ENCODE measurements around the gene PRR3.

PRR3 gene

DNA sequence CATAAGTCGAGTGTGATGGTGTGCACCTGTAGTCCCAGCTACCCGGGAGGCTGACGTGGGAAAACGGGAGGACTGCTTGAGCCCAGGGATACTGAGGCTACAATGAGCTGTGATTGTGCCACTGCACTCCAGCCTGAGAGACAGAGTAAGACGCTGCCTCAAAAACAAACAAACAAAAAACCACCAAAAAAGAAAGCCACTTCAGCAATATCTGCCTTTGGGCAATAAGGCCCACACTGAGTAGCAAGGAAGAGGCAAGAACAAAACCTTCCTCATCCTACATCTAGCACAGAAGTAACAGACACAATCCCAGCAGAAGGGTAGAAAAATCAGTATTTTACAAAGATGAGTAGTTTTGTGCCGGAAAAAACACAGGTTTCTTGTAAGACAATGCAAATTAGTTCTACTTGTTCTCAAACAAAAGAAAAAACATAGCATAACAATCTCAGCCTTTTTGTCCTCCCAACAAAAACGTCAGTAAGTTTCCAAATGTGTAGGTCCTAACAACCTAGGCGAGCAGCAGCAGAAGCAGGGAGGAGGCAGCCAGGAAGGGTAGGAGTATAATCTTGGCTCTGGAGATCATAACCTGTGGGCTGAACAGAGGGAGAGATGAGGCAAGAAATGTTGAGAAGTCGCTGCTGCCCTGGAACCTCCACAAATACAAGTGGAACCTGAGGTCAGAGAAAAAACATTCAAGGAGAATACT, 54.2 kb downstream of the PRR3 start:
- in situ Hi-C loops (cut with HindIII; ENCODE audit: low sequenced_read_pairs) = no loop called here

DNA sequence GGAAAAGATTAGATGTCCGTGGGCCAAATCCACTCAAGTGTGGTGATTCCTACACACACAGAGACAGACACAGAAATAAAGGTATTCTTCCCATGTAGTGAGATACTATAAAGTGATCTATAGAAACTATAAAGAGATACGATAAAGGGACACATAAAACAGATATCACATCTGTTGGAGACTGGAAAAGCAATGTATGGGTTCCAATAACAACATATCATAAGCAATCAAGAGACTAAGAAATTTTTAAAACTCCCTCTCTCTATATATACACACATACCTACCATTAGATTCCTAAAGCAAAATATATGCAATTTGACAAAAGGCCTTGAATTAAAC, 54.7 kb downstream of the PRR3 start:
- in situ Hi-C loops (cut with HindIII; ENCODE audit: low sequenced_read_pairs) = no loop called here

DNA sequence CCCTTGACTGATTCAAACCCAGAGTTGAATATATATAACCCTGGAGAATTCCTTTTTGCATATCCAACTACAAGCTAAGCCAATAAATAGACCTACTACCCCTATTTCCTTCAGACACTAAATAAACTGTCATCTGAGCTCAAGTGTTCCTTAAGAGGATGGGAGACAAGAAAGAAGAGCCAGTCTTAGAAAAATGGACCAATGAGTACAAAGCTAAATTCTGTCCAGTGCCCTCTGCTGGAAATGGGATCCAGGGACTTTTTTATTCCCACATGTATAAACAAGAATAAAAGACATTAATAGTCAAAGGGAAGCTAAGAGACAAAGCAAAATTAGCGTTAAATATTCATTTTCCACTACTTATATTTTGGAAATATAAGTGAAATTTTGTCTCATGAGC, 55.1 kb downstream of the PRR3 start:
- in situ Hi-C loops (cut with HindIII; ENCODE audit: low sequenced_read_pairs) = no loop called here

DNA sequence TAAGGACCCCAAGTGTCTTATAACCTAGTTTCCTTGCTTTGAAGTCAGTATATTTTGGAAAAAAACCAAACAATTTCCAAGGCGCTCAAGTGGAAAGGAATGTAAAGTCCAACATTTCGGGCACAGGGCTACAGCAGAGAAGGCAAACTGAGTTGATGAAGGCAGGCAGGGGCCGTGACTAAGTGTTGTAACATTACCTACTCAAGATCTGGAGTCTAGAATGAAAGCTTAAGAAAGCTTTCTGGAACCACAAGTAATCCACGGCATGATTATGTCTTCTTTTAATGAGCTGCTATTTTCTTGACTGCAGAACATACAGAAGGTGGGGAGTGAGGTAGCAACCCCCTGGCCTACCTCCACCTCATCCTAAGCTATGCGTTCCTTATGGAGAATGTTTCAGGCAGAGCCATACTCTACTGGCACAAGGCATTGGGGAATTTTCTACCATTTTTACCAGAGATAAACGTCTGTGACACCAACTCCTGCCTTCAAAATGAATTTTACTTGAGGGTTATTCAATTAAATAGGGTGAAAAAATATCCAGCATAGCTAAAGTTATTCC, 55.7 kb downstream of the PRR3 start:
- in situ Hi-C loops (cut with HindIII; ENCODE audit: low sequenced_read_pairs) = no loop called here

Measured in DLD1 (cell line).